ENCODE data around the gene OR2S2.

Gene OR2S2

DNA sequence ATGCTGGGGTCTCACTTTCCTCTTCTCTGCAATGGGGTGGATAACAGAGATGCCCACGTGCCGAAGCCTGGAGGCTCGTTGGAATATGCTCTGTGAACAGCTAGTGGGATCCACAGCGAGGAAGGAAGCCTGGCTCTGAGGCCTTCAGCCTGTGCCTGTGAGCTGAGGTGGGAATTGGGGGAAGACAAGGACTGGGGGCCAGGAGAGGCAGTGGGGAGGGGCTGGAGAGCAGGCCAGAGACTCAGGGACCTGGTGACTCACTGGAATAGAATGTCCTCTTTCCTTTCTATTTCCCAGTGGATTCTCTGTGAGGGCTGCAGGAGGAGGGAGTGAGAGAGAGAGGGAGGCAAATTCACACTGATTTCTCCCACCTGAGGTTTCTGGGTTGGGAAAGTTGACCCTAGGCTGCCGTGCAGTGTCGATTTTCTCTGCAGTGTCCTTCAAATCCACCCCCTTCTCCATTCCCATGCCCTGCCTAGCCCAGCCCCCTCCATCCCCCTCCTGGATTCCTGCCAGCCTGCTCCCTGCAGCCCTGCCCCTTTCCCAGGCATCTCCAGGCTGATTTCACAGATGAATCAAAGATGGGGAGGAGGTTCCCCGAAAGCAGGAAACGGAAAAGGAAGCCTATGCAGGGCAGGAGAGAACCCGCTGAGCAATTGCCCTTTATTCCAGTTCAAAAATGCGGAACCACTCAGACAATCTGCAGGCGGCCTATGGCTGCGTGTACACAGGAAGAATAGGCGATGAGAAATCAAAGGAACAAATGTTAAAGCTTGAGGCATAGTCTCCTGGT lies 50.0 kb downstream of the OR2S2 start:
- peak overlapping the region; percentile 10 for H3K27ac ChIP-seq
- TF ChIP-seq, protein P1, sequence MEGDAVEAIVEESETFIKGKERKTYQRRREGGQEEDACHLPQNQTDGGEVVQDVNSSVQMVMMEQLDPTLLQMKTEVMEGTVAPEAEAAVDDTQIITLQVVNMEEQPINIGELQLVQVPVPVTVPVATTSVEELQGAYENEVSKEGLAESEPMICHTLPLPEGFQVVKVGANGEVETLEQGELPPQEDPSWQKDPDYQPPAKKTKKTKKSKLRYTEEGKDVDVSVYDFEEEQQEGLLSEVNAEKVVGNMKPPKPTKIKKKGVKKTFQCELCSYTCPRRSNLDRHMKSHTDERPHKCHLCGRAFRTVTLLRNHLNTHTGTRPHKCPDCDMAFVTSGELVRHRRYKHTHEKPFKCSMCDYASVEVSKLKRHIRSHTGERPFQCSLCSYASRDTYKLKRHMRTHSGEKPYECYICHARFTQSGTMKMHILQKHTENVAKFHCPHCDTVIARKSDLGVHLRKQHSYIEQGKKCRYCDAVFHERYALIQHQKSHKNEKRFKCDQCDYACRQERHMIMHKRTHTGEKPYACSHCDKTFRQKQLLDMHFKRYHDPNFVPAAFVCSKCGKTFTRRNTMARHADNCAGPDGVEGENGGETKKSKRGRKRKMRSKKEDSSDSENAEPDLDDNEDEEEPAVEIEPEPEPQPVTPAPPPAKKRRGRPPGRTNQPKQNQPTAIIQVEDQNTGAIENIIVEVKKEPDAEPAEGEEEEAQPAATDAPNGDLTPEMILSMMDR (conservative IDR thresholded peaks at IDR 0.05), result no peak
- no peak for TF ChIP-seq ZFX (IDR thresholded peaks at IDR 0.05)
